Measurements from ENCODE around the gene LCT. TPM values are rescaled to one million over a fixed set of nuclear protein-coding genes. Genes with fewer than 3 reads are reported as not detected.

The LCT gene
- polyA plus RNA-seq, 4 donors, result 0.03 TPM; not detected in 3

GRCh38 chr2:135745545-135745944 is 91.4 kb downstream of the LCT start:
- DNase-seq (ENCODE audit: low read depth in 4 of 4, low spot score in 3 of 4), result no peak

- DNase-seq (ENCODE audit: low read depth in 4 of 4, low spot score in 3 of 4), result no peak
These were observed 92.1 kb downstream of the LCT start for GRCh38 chr2:135744760-135745314.

GRCh38 chr2:135743860-135744259 is 93.1 kb downstream of the LCT start:
- no peak for DNase-seq (ENCODE audit: low read depth in 4 of 4, low spot score in 3 of 4)

- peak; percentile 33 to 56 (median 44) for DNase-seq (ENCODE audit: low read depth in 4 of 4, low spot score in 3 of 4)
These were observed 94.6 kb downstream of the LCT start for GRCh38 chr2:135742325-135742757.

- DNase-seq (ENCODE audit: low read depth in 4 of 4, low spot score in 3 of 4), result peak; percentile 94 to 96 (median 95)
These were observed 95.3 kb downstream of the LCT start, which contains the start of gene UBXN4 for GRCh38 chr2:135741395-135742324. Gene UBXN4 (plus strand): TSS chr2:135741855. CDS start chr2:135741930, 75 bp downstream.

GRCh38 chr2:135741043-135741394 is 96.0 kb downstream of the LCT start:
- DNase-seq (ENCODE audit: low read depth in 4 of 4, low spot score in 3 of 4), result no peak

- no peak for DNase-seq (ENCODE audit: low read depth in 4 of 4, low spot score in 3 of 4)
These were observed 96.8 kb downstream of the LCT start for GRCh38 chr2:135740206-135740605.

Other genes with a start within 250 kb of the LCT start
- gene UBXN4, start 95.3 kb downstream of the LCT start, polyA plus RNA-seq (ENCODE audit: insufficient read length in 4 of 4), result 100 to 1,000 TPM; 136 to 174 (median 158) TPM
- 10 to 100 TPM; 55.0 to 65.2 (median 61.4) TPM for gene MCM6, start 39.3 kb upstream of the LCT start, polyA plus RNA-seq (ENCODE audit: insufficient read length in 4 of 4)
- 100 to 1,000 TPM in 3 of 4 donors, 10 to 100 TPM in 1; 92.9 to 153 (median 135) TPM for gene DARS1, start 148.4 kb upstream of the LCT start, polyA plus RNA-seq (ENCODE audit: insufficient read length in 4 of 4)